Anterior cingulate cortex (tissue), 58 donors: ENCODE results near the gene ARL15.
A peak's percentile ranks its signal among the peaks of the same experiment; 100 is the strongest.
"Not testable (repeated sequence)": the region's sequence is repeated elsewhere in the genome, so short reads cannot be mapped to it uniquely, and the experiment has no call there.

ENCODE experiments used
- DNase-seq, 58 donors: peaks; one replicate each; lab custom pipeline; 2025; lab: John Stamatoyannopoulos, UW

The ARL15 gene

DNA sequence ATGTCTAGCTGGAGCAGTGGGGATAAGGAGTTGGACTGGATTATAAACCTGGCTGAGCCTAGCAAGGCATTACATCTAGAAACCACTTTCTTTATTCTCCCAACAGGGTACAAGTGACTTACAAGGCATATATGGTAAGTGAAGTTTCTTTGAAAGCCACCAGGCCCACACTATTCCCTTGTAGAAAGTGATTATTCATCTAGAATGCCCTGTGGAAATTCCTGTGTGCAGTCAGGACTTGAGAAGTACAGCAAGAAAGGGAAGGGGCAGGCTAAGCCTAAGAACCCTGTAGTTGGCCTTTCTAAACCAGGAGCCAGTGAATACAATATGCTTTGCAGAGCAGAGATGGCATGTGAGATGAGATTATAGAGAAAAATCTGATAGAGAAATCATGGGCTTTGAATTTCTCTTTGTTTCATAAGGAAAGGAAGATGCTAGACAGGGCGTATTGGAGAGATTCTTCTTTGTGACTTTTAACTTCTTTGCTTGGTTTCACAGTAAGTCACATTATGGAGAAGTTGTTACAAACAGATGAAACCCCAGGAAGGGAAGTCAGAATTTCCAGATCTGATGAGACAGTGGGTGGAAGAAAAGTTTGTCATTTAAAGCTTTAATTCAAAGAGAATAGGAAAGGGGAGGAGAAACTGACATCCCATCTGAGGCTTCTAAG lies 428.2 kb downstream of the ARL15 start:
- DNase-seq: no peak

- DNase-seq: no peak
Observed at GRCh38 chr5:53879708-53880323, 430.6 kb downstream of the ARL15 start.

DNA sequence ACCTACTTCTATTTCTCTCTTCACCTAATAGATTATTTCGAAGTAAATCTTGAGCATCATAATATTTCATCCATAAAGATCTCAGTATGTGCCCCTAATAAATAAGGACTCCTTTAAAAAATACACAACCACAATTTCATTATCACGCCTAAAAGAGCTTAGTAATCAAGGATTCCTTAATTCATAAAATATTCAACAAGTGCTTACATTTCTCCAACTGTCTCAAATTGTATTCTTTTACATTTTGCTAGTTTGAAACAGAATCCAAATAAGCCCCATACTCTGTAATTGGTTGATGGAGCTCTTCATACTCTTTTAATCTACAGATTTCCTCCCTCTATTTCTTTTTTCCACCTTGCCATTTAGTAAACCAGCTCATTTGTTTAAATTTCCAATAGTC lies 432.4 kb downstream of the ARL15 start:
- DNase-seq: no peak

GRCh38 chr5:53877243-53877642 lies 433.1 kb downstream of the ARL15 start:
- DNase-seq: peak in 1 of 58 donors; percentile 2

DNA sequence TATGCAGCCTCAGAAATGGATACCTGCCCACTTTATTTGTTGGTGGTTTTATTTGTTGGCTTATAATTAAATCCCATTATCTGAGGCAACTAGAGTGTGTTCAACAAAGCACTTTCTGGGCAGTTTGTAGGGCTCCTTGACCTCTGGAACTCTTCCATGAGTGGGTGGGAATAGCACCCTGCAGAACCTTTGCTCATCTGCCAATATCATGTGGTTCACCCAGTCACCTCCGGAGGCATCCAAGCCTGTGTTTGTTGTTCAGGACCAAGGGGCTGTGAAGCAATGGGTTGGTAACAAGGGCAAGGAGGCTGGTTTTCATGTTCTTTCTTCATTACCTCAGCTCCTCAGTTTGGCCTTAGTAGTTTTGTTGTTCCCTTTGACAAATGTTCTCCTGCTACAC lies 436.0 kb downstream of the ARL15 start:
- no peak for DNase-seq

- DNase-seq: no peak
Observed at GRCh38 chr5:53873235-53873634, 437.1 kb downstream of the ARL15 start.

GRCh38 chr5:53871775-53872174 lies 438.6 kb downstream of the ARL15 start:
- DNase-seq: no peak

- no peak for DNase-seq
Observed at GRCh38 chr5:53871050-53871449, 439.3 kb downstream of the ARL15 start.

DNA sequence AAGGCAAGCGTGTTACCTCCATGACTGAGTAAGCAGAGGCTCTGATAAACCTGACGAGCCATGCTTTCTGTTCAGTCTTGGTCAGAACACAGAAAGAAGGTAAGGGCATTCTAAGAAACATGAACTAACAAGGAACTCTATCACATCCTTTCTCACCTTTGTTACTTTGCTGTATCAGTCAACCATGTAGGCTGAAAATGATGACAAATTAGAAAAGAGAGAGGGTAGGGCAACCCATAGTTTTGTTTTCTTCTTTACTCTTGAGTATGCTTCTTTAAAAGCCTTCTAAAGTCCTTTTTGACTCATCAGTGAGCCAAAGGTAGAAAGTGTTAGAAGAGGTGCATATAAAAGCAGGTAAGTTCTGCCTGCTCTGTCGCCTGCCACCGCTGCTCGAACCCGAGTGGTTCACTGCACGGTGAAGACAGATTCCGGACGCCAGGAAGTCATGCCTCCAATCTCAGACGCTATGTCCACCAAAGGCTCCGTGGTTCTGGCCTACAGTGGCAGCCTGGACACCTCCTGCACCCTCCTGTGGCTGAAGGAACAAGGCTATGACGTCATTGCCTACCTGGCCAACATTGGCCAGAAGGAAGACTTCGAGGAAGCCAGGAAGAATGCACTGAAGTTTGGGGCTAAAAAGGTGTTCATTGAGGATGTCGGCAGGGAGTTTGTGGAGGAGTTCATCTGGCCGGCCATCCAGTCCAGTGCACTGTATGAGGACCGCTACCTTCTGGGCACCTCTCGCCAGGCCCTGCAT lies 451.5 kb downstream of the ARL15 start:
- no peak for DNase-seq

GRCh38 chr5:53856506-53856905 lies 453.9 kb downstream of the ARL15 start:
- no peak for DNase-seq

- not testable (repeated sequence) for DNase-seq
Observed at GRCh38 chr5:53836851-53837430, 473.4 kb downstream of the ARL15 start.

DNA sequence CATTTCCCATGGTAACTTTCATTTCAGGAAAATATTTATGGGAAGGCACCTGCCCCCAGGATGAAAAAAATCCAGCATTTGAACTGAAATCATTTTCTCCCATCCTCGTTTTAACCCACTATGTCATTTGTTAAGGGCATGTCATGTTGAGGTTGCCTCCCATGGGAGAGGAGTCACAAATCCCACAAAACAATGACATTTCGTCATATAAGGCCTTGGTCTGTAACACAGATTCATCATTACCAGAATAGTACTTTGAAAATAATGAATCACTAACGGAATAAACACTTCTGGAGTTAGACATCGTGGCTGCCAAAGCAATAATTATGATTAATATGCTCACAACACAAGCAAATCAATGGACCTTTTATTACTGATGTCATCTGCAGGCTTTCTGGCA lies 475.9 kb downstream of the ARL15 start:
- no peak for DNase-seq
